ENCODE data around the gene VAV2.

Gene VAV2

GRCh38 chr9:133928248-133928764 lies 63.8 kb downstream of the VAV2 start:
- TF ChIP-seq USF1 (IDR thresholded peaks at IDR 0.05) (no peak), FOXM1 (IDR thresholded peaks at IDR 0.05; ENCODE audit: borderline replicate concordance, low read depth) (no peak), TCF12 (IDR thresholded peaks at IDR 0.05; ENCODE audit: low read depth) (no peak), ZBTB7A (IDR thresholded peaks at IDR 0.05; ENCODE audit: low read depth) (no peak), TAF1 (IDR thresholded peaks at IDR 0.05; ENCODE audit: low read depth) (no peak), CEBPB (IDR thresholded peaks at IDR 0.05) (no peak), EGR1 (IDR thresholded peaks at IDR 0.05) (no peak), EP300 (IDR thresholded peaks at IDR 0.05; ENCODE audit: borderline replicate concordance) (no peak), RAD21 (IDR thresholded peaks at IDR 0.05; ENCODE audit: low read depth) (no peak), TEAD4 (IDR thresholded peaks at IDR 0.05) (no peak)

- TF ChIP-seq NFIC (IDR thresholded peaks at IDR 0.05) (no peak), ZBTB7A (IDR thresholded peaks at IDR 0.05; ENCODE audit: low read depth) (no peak), TAF1 (IDR thresholded peaks at IDR 0.05; ENCODE audit: low read depth) (no peak), MAX (IDR thresholded peaks at IDR 0.05) (no peak)
Measured at GRCh38 chr9:133927041-133927440, 65.1 kb downstream of the VAV2 start.

DNA sequence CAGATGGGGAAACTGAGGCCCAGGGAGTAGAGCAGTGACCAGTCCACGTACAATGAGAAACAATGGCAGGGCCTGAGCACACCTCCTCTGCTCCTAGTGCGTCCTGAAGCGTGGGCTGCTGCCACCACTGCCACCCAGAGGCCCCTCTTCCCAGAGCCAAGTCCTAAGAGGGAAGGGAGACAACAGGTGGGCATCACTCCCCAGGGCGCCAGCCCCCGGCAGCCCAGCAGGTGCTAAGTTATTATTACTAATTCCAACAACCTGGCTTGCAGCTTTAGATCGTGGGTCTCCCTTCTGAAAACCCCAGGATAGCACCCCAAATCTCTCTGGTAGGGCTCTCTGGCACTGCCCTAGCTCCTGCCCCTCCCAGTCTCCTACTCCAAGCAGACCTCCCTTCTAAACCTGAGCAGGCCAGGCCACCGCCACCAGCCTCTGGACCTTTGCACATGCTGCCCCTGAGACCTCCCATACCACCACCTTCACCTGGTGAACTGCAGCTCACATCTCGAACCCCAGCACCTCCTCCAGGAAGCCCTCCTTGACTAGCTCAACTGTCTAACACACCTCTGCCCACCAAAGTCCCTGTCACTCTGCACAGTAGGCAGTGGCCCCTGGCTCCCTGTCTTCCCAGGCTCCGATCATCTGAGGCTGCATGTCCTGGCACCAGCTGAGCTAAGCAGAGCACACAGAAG lies 65.8 kb downstream of the VAV2 start:
- TF ChIP-seq EP300 (IDR thresholded peaks at IDR 0.05; ENCODE audit: borderline replicate concordance) (no peak), MAX (IDR thresholded peaks at IDR 0.05) (no peak), USF1 (IDR thresholded peaks at IDR 0.05) (no peak), YY1 (IDR thresholded peaks at IDR 0.05; ENCODE audit: low read depth) (no peak), EGR1 (IDR thresholded peaks at IDR 0.05) (no peak)
- TF ChIP-seq, protein P1, sequence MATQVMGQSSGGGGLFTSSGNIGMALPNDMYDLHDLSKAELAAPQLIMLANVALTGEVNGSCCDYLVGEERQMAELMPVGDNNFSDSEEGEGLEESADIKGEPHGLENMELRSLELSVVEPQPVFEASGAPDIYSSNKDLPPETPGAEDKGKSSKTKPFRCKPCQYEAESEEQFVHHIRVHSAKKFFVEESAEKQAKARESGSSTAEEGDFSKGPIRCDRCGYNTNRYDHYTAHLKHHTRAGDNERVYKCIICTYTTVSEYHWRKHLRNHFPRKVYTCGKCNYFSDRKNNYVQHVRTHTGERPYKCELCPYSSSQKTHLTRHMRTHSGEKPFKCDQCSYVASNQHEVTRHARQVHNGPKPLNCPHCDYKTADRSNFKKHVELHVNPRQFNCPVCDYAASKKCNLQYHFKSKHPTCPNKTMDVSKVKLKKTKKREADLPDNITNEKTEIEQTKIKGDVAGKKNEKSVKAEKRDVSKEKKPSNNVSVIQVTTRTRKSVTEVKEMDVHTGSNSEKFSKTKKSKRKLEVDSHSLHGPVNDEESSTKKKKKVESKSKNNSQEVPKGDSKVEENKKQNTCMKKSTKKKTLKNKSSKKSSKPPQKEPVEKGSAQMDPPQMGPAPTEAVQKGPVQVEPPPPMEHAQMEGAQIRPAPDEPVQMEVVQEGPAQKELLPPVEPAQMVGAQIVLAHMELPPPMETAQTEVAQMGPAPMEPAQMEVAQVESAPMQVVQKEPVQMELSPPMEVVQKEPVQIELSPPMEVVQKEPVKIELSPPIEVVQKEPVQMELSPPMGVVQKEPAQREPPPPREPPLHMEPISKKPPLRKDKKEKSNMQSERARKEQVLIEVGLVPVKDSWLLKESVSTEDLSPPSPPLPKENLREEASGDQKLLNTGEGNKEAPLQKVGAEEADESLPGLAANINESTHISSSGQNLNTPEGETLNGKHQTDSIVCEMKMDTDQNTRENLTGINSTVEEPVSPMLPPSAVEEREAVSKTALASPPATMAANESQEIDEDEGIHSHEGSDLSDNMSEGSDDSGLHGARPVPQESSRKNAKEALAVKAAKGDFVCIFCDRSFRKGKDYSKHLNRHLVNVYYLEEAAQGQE (IDR thresholded peaks at IDR 0.05; ENCODE audit: low read depth) = no peak

GRCh38 chr9:133924453-133924852 lies 67.7 kb downstream of the VAV2 start:
- TF ChIP-seq USF1 (IDR thresholded peaks at IDR 0.05) (no peak), TCF12 (IDR thresholded peaks at IDR 0.05; ENCODE audit: low read depth) (no peak), CREB1 (IDR thresholded peaks at IDR 0.05; ENCODE audit: low read depth) (no peak), NFIC (IDR thresholded peaks at IDR 0.05) (no peak), ZBTB7A (IDR thresholded peaks at IDR 0.05; ENCODE audit: low read depth) (no peak), EGR1 (IDR thresholded peaks at IDR 0.05) (no peak), MAX (IDR thresholded peaks at IDR 0.05) (no peak), YY1 (IDR thresholded peaks at IDR 0.05; ENCODE audit: low read depth) (no peak), EP300 (IDR thresholded peaks at IDR 0.05; ENCODE audit: borderline replicate concordance) (no peak), RAD21 (IDR thresholded peaks at IDR 0.05; ENCODE audit: low read depth) (no peak), TEAD4 (IDR thresholded peaks at IDR 0.05) (no peak), FOXM1 (IDR thresholded peaks at IDR 0.05; ENCODE audit: borderline replicate concordance, low read depth) (no peak), CEBPB (IDR thresholded peaks at IDR 0.05) (no peak), TAF1 (IDR thresholded peaks at IDR 0.05; ENCODE audit: low read depth) (no peak)
- TF ChIP-seq, protein P1 (IDR thresholded peaks at IDR 0.05; ENCODE audit: low read depth) = no peak

- TF ChIP-seq MAX (IDR thresholded peaks at IDR 0.05) (no peak), NFIC (IDR thresholded peaks at IDR 0.05) (no peak), USF1 (IDR thresholded peaks at IDR 0.05) (no peak), CREB1 (IDR thresholded peaks at IDR 0.05; ENCODE audit: low read depth) (no peak), TAF1 (IDR thresholded peaks at IDR 0.05; ENCODE audit: low read depth) (no peak), EGR1 (IDR thresholded peaks at IDR 0.05) (no peak), YY1 (IDR thresholded peaks at IDR 0.05; ENCODE audit: low read depth) (no peak), EP300 (IDR thresholded peaks at IDR 0.05; ENCODE audit: borderline replicate concordance) (no peak)
- TF ChIP-seq, protein P1 (IDR thresholded peaks at IDR 0.05; ENCODE audit: low read depth) = no peak
Measured at GRCh38 chr9:133921866-133922265, 70.3 kb downstream of the VAV2 start.
